Subcutaneous adipose tissue (tissue), 4 donors: Measurements from ENCODE around the gene MYH9. TPM values are rescaled to one million over a fixed set of nuclear protein-coding genes. Genes with fewer than 3 reads are reported as not detected.

Source experiments
- CTCF ChIP-seq: fragments of 450-650 bp; IDR thresholded peaks from one replicate; pipeline ENCODE4 v1.5.1; 2016; ENCODE audit warnings: low read depth, mild to moderate bottlenecking, control low read depth, antibody characterized with exemption, moderate library complexity
- total RNA-seq, 4 donors: library from RNA; depleted of rRNA; stranded (reverse); fragments of >200 nt; gene quantifications; one replicate each; pipeline ENCODE4 v1.1.0, GENCODE V29; 2016

Gene MYH9
- total RNA-seq, 4 donors from 2014 or later = 187 to 410 (median 233) TPM

- TF ChIP-seq CTCF = no peak
Observed at GRCh38 chr22:36365020-36365411, 22.8 kb downstream of the MYH9 start.

GRCh38 chr22:36364255-36365019, 23.3 kb downstream of the MYH9 start:
- TF ChIP-seq CTCF = no peak

GRCh38 chr22:36363349-36363981, 24.3 kb downstream of the MYH9 start:
- no peak for TF ChIP-seq CTCF

GRCh38 chr22:36362932-36363331, 24.8 kb downstream of the MYH9 start:
- no peak for TF ChIP-seq CTCF

- no peak for TF ChIP-seq CTCF
Observed at GRCh38 chr22:36362075-36362474, 25.7 kb downstream of the MYH9 start.

GRCh38 chr22:36360871-36361383, 26.8 kb downstream of the MYH9 start:
- TF ChIP-seq CTCF = no peak

GRCh38 chr22:36360011-36360410, 27.8 kb downstream of the MYH9 start:
- TF ChIP-seq CTCF = no peak
